Right lobe of liver (tissue), 4 donors: ENCODE data around the gene GPR161.

Source experiments
- POLR2A ChIP-seq: fragments of 450-650 bp; IDR thresholded peaks from one replicate; pipeline ENCODE4 v1.6.1; 2017; ENCODE audit warnings: antibody characterized with exemption, mild to moderate bottlenecking
- TF ChIP-seq, protein P1 (sequence below), 4 donors: fragments of 200-600 bp in 3 of 4; fragments of 450-650 bp in 1 of 4; IDR thresholded peaks; one replicate each; pipeline versions ENCODE4 v1.5.1 to v1.8.0; 2016 to 2022; ENCODE audit warnings: antibody characterized with exemption in 4 of 4, mild to moderate bottlenecking in 2 of 4
- donor health status: DM: no; HTN: no; CAD: no.
- donor health status: DM: no; HTN: no; CAD: no.
- donor health status: DM: no; HTN: yes; CAD: no.

DNA sequence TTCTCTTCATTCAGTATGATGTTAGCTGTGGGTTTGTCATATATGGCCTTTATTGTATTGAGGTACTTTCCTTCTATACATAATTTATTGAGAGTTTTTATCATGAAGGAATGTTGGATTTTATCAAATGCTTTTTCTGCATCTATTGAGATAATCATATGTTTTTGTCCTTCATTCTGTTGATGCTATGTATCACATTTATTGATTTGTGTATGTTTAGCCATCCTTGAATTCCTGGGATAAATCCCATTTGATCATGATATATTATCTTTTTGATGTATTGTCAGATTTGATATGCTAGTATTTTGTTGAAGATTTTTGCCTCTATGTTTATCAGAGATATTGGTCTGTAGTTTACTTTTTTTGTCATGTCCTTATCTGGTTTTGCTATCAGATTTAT, 20.9 kb upstream of the GPR161 start:
- TF ChIP-seq, protein P1, sequence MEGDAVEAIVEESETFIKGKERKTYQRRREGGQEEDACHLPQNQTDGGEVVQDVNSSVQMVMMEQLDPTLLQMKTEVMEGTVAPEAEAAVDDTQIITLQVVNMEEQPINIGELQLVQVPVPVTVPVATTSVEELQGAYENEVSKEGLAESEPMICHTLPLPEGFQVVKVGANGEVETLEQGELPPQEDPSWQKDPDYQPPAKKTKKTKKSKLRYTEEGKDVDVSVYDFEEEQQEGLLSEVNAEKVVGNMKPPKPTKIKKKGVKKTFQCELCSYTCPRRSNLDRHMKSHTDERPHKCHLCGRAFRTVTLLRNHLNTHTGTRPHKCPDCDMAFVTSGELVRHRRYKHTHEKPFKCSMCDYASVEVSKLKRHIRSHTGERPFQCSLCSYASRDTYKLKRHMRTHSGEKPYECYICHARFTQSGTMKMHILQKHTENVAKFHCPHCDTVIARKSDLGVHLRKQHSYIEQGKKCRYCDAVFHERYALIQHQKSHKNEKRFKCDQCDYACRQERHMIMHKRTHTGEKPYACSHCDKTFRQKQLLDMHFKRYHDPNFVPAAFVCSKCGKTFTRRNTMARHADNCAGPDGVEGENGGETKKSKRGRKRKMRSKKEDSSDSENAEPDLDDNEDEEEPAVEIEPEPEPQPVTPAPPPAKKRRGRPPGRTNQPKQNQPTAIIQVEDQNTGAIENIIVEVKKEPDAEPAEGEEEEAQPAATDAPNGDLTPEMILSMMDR (IDR thresholded peaks at IDR 0.05), result no peak
- no peak for TF ChIP-seq POLR2A
